GM10248 (cell line): ENCODE measurements around the gene CYTIP.
A peak's percentile ranks its signal among the peaks of the same experiment; 100 is the strongest.

Experiments used
- CTCF ChIA-PET: fragments of 300-600 bp; sonication (Branson Sonifier 250); formaldehyde crosslinking; extraction: SDS; loops from one replicate; lab custom pipeline; 2021; ENCODE audit warnings: antibody characterized with exemption; lab: Yijun Ruan, JAX
- POLR2A ChIA-PET: fragments of 350-650 bp; sonication (Branson Sonifier 250); formaldehyde crosslinking; extraction: SDS; loops from one replicate; lab custom pipeline; 2020; ENCODE audit warnings: antibody characterized with exemption; lab: Yijun Ruan, JAX
- DNase-seq: peaks from one replicate; pipeline ENCODE4 v3.0.0; 2012; ENCODE audit errors: extremely low spot score
- TF ChIP-seq, protein P1 (sequence below): IDR thresholded peaks from 2 replicates; pipeline ENCODE4 v1.5.1; 2012; ENCODE audit warnings: mild to moderate bottlenecking, low read depth; ENCODE audit errors: extremely low read depth, missing control alignments, control extremely low read depth

The CYTIP gene

DNA sequence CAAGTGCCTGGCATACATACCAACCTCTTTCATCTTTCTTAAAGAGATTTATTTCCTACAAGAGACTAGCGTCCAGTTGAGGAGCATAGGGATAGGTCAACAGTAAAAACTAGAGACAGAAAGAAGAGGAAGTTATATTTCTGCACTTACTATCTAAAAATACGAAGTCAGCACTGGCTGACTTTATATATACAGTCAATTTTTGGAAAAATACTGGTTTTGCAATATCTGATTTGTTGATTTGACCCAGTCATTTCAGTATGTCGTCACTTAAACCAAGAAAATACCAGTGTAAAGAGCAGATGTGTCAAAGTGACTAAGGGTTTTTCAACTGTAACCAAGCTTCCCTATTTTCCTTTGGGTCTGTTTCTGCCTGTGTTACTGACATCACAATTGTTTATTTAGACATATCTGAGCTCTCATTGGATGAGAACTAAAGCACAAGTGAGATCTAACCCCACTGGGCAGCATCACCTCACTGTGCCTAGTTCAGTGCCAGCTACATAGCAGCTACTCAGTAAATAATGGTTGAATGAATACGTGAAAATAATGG, 23.0 kb downstream of the CYTIP start:
- CTCF ChIA-PET, result interaction anchor here (0.9 to 2.9 kb wide), 8 partner anchors 9 to 93 kb away, joined by 3 to 16 read pairs (median 4); partner anchors contain the start of gene CYTIP
- TF ChIP-seq, protein P1, sequence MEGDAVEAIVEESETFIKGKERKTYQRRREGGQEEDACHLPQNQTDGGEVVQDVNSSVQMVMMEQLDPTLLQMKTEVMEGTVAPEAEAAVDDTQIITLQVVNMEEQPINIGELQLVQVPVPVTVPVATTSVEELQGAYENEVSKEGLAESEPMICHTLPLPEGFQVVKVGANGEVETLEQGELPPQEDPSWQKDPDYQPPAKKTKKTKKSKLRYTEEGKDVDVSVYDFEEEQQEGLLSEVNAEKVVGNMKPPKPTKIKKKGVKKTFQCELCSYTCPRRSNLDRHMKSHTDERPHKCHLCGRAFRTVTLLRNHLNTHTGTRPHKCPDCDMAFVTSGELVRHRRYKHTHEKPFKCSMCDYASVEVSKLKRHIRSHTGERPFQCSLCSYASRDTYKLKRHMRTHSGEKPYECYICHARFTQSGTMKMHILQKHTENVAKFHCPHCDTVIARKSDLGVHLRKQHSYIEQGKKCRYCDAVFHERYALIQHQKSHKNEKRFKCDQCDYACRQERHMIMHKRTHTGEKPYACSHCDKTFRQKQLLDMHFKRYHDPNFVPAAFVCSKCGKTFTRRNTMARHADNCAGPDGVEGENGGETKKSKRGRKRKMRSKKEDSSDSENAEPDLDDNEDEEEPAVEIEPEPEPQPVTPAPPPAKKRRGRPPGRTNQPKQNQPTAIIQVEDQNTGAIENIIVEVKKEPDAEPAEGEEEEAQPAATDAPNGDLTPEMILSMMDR, result no peak
- no peak for DNase-seq
- POLR2A ChIA-PET, result interaction anchor here (0.9 to 2.1 kb wide), 3 partner anchors 11 to 95 kb away, joined by 3 to 13 read pairs (median 4); partner anchors contain the start of gene ERMN

DNA sequence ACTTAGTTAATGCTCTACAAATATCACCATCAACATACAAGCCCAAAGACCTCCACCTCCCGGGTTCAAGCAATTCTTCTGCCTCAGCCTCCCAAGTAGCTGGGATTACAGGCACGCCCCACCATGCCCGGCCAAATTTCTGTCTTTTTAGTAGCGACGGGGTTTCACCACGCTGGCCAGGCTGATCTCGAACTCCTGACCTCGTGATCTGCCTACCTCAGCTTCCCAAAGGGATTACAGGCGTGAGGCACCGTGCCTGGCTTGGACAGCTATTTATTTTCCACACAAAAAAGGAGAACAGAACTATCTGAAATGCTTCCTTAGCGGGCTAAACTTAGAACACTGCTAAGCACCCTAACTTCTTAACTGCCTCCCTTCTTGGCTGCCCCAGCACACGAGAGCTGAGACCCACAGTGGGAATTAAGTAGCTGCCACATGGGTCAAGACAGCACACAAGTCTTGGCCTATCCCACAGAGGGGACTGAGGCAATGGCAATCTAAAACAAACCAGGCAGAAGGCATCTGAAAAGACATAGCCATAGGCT, 24.8 kb downstream of the CYTIP start:
- TF ChIP-seq, protein P1, result no peak
- CTCF ChIA-PET, result interaction anchor here (0.9 to 2.9 kb wide), 6 partner anchors 8 to 92 kb away, joined by 3 to 18 read pairs (median 7); partner anchors contain the start of gene CYTIP

DNA sequence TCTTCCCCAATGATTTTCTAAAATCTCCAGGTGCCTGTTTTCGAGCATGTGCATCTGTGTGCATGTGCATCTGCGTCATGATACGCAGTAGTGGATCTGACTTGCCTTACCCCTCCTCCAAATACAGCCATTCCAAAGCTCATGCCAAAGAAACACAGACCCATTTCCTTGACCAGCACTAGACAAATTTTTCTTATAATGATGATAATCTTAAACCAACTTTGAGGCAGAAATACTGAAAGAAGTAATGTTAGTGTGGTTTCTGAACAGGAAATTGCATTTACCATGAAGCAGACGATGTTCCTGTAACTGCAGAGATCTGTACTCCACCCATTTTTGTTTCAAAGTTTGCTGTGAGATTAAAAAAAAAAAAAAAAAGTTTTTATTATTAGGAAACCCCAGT, 25.6 kb downstream of the CYTIP start:
- DNase-seq, result no peak

More for the DNA sequence above, 24.8 kb downstream of the CYTIP start:
- POLR2A ChIA-PET, result interaction anchor here (0.5 to 1.3 kb wide), 4 partner anchors 15 to 87 kb away, joined by 3 to 8 read pairs (median 4); partner anchors contain the start of gene CYTIP
- no peak for DNase-seq

DNA sequence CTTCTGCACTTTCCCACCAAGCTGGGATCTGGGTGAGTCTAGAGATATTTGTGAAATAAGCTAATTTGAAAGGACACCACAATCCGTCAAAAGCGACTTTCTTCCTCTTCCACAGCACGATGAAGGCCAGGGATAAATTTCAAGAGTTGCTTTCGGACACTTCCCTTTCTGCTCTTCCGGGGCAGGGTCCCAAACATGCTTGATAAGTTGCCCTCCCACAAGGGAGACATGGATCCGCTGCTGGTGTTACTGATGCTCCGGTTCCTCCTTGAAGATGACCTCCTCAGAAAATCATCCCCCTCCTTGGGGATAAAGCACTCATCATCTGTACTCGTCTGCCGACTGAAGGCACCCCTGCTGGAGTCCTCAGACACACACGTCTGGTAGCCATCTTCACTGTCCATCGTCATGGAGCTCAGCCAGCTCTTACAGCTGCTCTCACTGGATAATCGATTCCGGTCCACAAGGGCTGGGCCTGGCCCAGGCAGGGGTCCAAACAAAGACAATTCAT, 28.2 kb downstream of the CYTIP start:
- ChIA-PET CTCF (interaction anchor here (0.7 to 4.1 kb wide), 7 partner anchors 16 to 1081 kb away, joined by 3 to 13 read pairs (median 4); partner anchors contain the start of gene ERMN), POLR2A (interaction anchor here (0.6 to 2.2 kb wide), 3 partner anchors 9 to 25 kb away, joined by 5 to 8 read pairs (median 6); no protein-coding TSS in a partner anchor)
- TF ChIP-seq, protein P1, result no peak
- no peak for DNase-seq

More for the DNA sequence above, 25.6 kb downstream of the CYTIP start:
- ChIA-PET CTCF (interaction anchor here (1.0 to 2.9 kb wide), 8 partner anchors 9 to 91 kb away, joined by 3 to 18 read pairs (median 4); partner anchors contain the start of gene CYTIP), POLR2A (interaction anchor here (1.1 to 1.3 kb wide), 2 partner anchors 14 to 25 kb away, joined by 3 to 8 read pairs; partner anchors contain the start of gene CYTIP)
- TF ChIP-seq, protein P1, result no peak

DNA sequence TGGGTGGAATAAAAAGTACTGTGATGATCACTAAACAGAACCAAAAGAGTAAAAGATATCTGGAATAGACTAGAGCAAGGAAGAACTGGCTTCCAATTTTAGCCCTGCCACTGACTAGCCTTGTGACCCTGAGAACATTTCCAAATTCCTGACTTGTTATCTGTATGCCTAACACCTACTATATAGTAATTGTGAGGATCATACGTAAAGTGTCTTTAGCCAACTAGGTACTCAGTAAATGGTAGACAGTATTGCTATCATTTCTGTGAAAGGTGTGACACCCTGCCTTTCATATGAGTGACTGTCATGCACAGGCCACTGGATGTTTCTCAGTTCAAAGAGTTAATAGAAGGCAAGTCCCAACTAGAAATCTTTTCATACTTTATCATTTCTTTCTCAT, 29.8 kb downstream of the CYTIP start:
- ChIA-PET POLR2A (interaction anchor here (2.2 kb wide), 1 partner anchor 27 kb away, joined by 8 read pairs; no protein-coding TSS in a partner anchor), CTCF (interaction anchor here (0.8 to 4.1 kb wide), 8 partner anchors 10 to 87 kb away, joined by 3 to 13 read pairs (median 4); no protein-coding TSS in a partner anchor)
- no peak for DNase-seq
- TF ChIP-seq, protein P1, result no peak

DNA sequence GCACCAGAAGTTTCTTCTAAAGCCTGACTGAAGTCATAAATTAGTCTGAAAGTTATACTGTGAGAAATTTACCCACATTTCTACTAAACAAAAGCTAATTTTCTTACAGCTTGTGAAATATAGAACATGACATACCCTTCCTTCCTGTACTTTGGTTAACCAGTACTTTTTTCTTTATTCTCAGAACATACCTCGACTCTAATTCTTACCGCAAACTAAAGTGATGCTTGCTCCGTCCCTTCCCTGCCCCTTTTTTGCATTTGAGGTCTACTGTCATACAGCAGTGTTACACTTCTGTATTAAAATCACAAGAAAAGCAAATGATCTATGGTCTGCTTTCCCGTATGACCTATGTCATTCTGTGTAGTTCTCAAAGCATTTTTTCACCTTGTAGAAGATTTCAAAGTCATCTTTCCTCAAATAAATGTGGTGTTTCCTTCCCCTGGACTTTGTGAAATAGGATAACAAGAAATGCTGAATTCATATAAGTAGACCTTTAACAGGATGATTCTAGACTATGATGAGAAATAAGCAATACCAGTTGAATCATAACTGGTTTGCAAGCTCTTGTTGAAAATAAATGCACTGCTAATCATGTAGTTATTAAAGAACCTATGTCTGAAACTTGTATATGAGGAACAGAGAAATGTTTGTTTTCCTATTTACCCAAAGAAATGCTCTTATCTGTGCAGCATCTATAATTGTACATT, 30.4 kb downstream of the CYTIP start:
- TF ChIP-seq, protein P1, result no peak
- CTCF ChIA-PET, result interaction anchor here (1.0 to 4.1 kb wide), 4 partner anchors 9 to 111 kb away, joined by 3 to 13 read pairs (median 4); no protein-coding TSS in a partner anchor
- POLR2A ChIA-PET, result interaction anchor here (0.5 kb wide), 1 partner anchor 29 kb away, joined by 3 read pairs; no protein-coding TSS in a partner anchor
- peak; percentile 48 for DNase-seq
